GM12878 (cell line): ENCODE results near the gene PPP1R10. TPM values are rescaled to one million over a fixed set of nuclear protein-coding genes. Genes with fewer than 3 reads are reported as not detected.
A peak's percentile ranks its signal among the peaks of the same experiment; 100 is the strongest.

ENCODE experiments used
- CBFB ChIP-seq: IDR thresholded peaks from 2 replicates; pipeline ENCODE4 v1.6.1; 2016; ENCODE audit warnings: antibody characterized with exemption, low read depth
- CUX1 ChIP-seq: IDR thresholded peaks from 2 replicates; pipeline ENCODE4 v1.6.1; 2012; ENCODE audit warnings: improper control_type of control experiment, low read depth, low read length; ENCODE audit not compliant: insufficient replicate concordance
- E2F4 ChIP-seq: IDR thresholded peaks from 2 replicates; pipeline ENCODE4 v1.6.1; 2012; ENCODE audit warnings: low read depth, low read length, improper control_type of control experiment
- EZH2 ChIP-seq: IDR thresholded peaks from 2 replicates; pipeline ENCODE4 v1.6.1; 2012; ENCODE audit warnings: low read depth, mild to moderate bottlenecking, control low read depth, inconsistent platforms, low read length, borderline replicate concordance; ENCODE audit not compliant: control insufficient read depth
- FOS ChIP-seq: IDR thresholded peaks from 3 replicates; pipeline ENCODE4 v1.6.1; 2011; ENCODE audit warnings: borderline replicate concordance; ENCODE audit not compliant: insufficient read length; ENCODE audit errors: extremely low read depth
- FOXM1 ChIP-seq: IDR thresholded peaks from 2 replicates; pipeline ENCODE4 v1.6.1; 2012; ENCODE audit warnings: low read depth, mild to moderate bottlenecking, inconsistent platforms, low read length, moderate library complexity
- HDAC2 ChIP-seq: fragments of 200-600 bp; sonication (generic); IDR thresholded peaks from 2 replicates; pipeline ENCODE4 v1.6.1; 2017
- IRF3 ChIP-seq: fragments of 450-650 bp; IDR thresholded peaks from 2 replicates; pipeline ENCODE4 v1.6.1; 2014; ENCODE audit warnings: mild to moderate bottlenecking
- PKNOX1 ChIP-seq: fragments of 450-650 bp; IDR thresholded peaks from 2 replicates; pipeline ENCODE4 v1.6.1; 2016; ENCODE audit warnings: mild to moderate bottlenecking
- RELA ChIP-seq: fragments of 450-650 bp; IDR thresholded peaks from 2 replicates; pipeline ENCODE4 v1.8.0; 2014; ENCODE audit warnings: borderline replicate concordance; ENCODE audit not compliant: partially characterized antibody
- RFX5 ChIP-seq: IDR thresholded peaks from 2 replicates; pipeline ENCODE4 v1.6.1; 2011; ENCODE audit warnings: low read depth, low read length, improper control_type of control experiment
- SMAD1 ChIP-seq: fragments of 450-650 bp; IDR thresholded peaks from 2 replicates; pipeline ENCODE4 v1.6.1; 2018; ENCODE audit warnings: mild to moderate bottlenecking, low read depth; ENCODE audit not compliant: partially characterized antibody
- SUZ12 ChIP-seq: fragments of 200-600 bp; sonication (generic); IDR thresholded peaks from one replicate; pipeline ENCODE4 v1.6.1; 2018; ENCODE audit warnings: antibody characterized with exemption, mild to moderate bottlenecking; ENCODE audit not compliant: unreplicated experiment
- ZZZ3 ChIP-seq: IDR thresholded peaks from 2 replicates; pipeline ENCODE4 v1.6.1; 2011; ENCODE audit warnings: low read depth; ENCODE audit not compliant: control insufficient read depth, insufficient read length
- polyA plus RNA-seq, 11 experiments: library from polyadenylated mRNA; depleted of rRNA in 4 of 11; unstranded in 6 of 11; stranded (reverse) in 5 of 11; fragments of >200 nt; fragmentation: Nextera tagmentation in 4 of 11; fragmentation: Illumina TruSeq in 1 of 11; extraction: Ambion mirVana in 4 of 11; extraction: Trizol in 1 of 11; gene quantifications; 1 replicate in 1 of 11; 2 replicates in 10 of 11; pipeline versions ENCODE4 v1.2.1 to v1.2.3, GENCODE V29; 2011 to 2016; ENCODE audit warnings: inconsistent platforms in 2 of 11, missing spikeins in 2 of 11, low read depth in 1 of 11
- total RNA-seq, 4 experiments: library from RNA; depleted of rRNA in 3 of 4; stranded (reverse); fragments of >200 nt in 3 of 4; fragmentation: Illumina TruSeq in 1 of 4; extraction: Trizol in 1 of 4; gene quantifications; 2 replicates each; pipeline versions ENCODE4 v1.2.1 to v1.2.3, GENCODE V29; 2013 to 2021
- TF ChIP-seq, protein P1 (sequence below): fragments of 450-650 bp; conservative IDR thresholded peaks from 2 replicates; pipeline ENCODE4 v1.6.1; 2017; ENCODE audit warnings: mild to moderate bottlenecking, moderate library complexity
- TF ChIP-seq, protein P2 (sequence below): fragments of 450-650 bp; IDR thresholded peaks from 2 replicates; pipeline ENCODE4 v1.6.1; 2016; ENCODE audit warnings: mild to moderate bottlenecking

Gene PPP1R10
- total and polyA plus RNA-seq, 10 of the 15 experiments (the other 5 are each of a cell fraction or from before 2014, with no cell fraction given) = 11.3 to 83.8 (median 41.2) TPM

DNA sequence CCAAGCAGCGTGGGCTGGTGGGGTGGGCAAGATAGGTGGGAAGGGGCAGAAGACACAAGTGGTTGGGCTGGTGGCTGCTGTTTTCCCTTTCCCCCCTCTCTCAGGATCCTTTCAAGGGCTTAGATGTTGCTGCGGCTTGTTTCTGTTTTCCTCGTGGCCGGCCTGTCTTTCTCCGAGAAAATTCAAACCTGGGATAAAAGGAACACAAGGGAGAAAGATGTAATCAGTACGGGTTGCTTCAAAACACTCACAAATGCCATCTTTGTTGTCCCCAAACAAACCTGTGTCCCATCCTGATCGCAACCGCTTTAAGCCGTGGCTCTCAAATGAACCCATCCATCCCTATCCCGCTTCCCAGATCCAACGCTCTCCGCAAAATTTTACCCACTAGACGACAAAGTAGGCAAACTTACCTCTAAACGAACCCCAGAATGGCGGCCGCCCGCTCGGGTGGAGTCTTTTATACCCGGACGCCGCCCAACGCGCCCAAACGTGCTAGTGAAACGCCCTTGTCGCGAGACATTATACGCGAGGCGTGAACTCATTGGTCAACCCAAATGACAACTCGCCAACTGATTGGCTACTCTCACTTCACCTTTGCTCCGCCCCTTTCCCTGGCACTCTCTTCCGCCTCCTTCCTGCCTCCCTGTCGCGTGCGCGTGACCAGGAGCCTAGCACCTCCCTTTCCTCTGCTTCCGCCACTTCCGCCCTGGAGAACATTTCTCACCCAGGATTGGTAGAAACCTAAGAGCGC is at the start of gene PPP1R10 (continued):
- no peak; the same call in 1 of the 2 replicates for TF ChIP-seq IRF3
- peak; percentile 71 for TF ChIP-seq PKNOX1
- peak; percentile 100 for TF ChIP-seq SMAD1
- TF ChIP-seq, protein P1, sequence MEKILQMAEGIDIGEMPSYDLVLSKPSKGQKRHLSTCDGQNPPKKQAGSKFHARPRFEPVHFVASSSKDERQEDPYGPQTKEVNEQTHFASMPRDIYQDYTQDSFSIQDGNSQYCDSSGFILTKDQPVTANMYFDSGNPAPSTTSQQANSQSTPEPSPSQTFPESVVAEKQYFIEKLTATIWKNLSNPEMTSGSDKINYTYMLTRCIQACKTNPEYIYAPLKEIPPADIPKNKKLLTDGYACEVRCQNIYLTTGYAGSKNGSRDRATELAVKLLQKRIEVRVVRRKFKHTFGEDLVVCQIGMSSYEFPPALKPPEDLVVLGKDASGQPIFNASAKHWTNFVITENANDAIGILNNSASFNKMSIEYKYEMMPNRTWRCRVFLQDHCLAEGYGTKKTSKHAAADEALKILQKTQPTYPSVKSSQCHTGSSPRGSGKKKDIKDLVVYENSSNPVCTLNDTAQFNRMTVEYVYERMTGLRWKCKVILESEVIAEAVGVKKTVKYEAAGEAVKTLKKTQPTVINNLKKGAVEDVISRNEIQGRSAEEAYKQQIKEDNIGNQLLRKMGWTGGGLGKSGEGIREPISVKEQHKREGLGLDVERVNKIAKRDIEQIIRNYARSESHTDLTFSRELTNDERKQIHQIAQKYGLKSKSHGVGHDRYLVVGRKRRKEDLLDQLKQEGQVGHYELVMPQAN = peak; percentile 68; the same call in 1 of the 2 replicates
- no peak for TF ChIP-seq SUZ12
- peak; percentile 99 for TF ChIP-seq CBFB
- TF ChIP-seq RELA = peak; percentile 75
- no peak for TF ChIP-seq E2F4
- no peak for TF ChIP-seq CUX1
- TF ChIP-seq FOS = peak; percentile 27
- TF ChIP-seq, protein P2, sequence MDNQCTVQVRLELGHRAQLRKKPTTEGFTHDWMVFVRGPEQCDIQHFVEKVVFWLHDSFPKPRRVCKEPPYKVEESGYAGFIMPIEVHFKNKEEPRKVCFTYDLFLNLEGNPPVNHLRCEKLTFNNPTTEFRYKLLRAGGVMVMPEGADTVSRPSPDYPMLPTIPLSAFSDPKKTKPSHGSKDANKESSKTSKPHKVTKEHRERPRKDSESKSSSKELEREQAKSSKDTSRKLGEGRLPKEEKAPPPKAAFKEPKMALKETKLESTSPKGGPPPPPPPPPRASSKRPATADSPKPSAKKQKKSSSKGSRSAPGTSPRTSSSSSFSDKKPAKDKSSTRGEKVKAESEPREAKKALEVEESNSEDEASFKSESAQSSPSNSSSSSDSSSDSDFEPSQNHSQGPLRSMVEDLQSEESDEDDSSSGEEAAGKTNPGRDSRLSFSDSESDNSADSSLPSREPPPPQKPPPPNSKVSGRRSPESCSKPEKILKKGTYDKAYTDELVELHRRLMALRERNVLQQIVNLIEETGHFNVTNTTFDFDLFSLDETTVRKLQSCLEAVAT = peak; percentile 99
- no peak for TF ChIP-seq EZH2
- no peak for TF ChIP-seq ZZZ3
- peak; percentile 87 for TF ChIP-seq RFX5
- TF ChIP-seq HDAC2 = no peak
- peak; percentile 91 for TF ChIP-seq FOXM1
